PFSK-1 (cell line): ENCODE results near the gene C1QA.

Source experiments
- FOXP2 ChIP-seq: optimal IDR thresholded peaks from 2 replicates; pipeline ENCODE3; 2011; ENCODE audit warnings: borderline replicate concordance, control low read depth, inconsistent platforms; ENCODE audit not compliant: insufficient read depth; ENCODE audit errors: extremely low read length, extremely low read depth
- POLR2AphosphoS5 ChIP-seq: IDR thresholded peaks from 2 replicates; pipeline ENCODE4 v1.6.1; 2012; ENCODE audit warnings: low read depth, mild to moderate bottlenecking, control low read depth, low read length, moderate library complexity
- SIN3A ChIP-seq: IDR thresholded peaks from 2 replicates; pipeline ENCODE4 v1.6.1; 2012; ENCODE audit warnings: mild to moderate bottlenecking, low read length, moderate library complexity, borderline replicate concordance; ENCODE audit not compliant: insufficient read depth
- TAF1 ChIP-seq: IDR thresholded peaks from 2 replicates; pipeline ENCODE4 v1.6.1; 2012; ENCODE audit warnings: low read length, control low read depth, borderline replicate concordance; ENCODE audit not compliant: insufficient read depth
- TF ChIP-seq, protein P1 (sequence below), 2 experiments: IDR thresholded peaks; 2 replicates each; pipeline versions ENCODE4 v1.6.1 to v1.8.0; 2011 to 2012; ENCODE audit warnings: low read depth in 2 of 2, low read length in 2 of 2, control low read depth in 1 of 2, inconsistent platforms in 1 of 2, mild to moderate bottlenecking in 1 of 2, moderate library complexity in 1 of 2; ENCODE audit not compliant: insufficient read depth in 1 of 2

C1QA gene

DNA sequence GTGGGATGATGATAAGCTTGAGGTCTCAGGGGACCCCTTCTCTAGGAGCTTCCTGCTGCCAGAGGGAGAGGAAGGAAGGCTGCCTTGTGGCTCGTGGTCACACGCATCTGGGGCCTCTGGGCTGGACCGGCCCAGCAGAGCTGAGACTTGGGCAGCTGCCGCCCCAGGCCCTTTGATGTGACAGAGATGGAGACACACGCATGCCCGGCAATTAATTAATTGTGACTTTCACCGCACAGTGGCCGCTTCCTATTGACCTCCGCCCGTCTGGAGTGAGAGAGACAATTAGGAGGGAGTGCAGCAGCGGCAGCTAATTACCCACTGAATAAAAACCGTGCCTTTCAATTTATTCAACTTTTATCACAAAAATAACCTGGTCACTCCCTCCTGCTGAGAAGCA lies 16.6 kb upstream of the C1QA start:
- no peak for TF ChIP-seq TAF1
- no peak for TF ChIP-seq POLR2AphosphoS5

DNA sequence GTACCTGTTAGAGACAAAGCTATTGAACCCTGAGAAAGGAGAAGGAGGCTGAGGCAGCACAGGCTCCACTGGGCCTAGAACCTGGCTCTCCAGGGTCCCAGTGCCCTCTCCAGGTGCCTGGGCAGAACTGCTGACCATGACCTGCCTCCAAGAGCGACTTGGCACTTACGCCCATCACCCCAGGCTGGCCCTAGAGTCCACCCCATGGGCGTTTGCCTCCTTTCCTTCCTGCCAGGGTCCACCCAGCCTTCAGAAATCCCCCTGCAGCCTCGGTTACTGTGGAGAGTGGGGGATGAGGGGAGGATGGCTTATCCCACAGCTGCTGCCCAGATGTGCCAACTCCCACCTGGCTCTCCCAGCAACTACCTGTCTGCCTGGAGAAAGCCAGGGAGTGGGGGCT lies 14.7 kb upstream of the C1QA start:
- TF ChIP-seq FOXP2 (no peak), TAF1 (no peak), SIN3A (no peak), POLR2AphosphoS5 (no peak)
- TF ChIP-seq, protein P1, sequence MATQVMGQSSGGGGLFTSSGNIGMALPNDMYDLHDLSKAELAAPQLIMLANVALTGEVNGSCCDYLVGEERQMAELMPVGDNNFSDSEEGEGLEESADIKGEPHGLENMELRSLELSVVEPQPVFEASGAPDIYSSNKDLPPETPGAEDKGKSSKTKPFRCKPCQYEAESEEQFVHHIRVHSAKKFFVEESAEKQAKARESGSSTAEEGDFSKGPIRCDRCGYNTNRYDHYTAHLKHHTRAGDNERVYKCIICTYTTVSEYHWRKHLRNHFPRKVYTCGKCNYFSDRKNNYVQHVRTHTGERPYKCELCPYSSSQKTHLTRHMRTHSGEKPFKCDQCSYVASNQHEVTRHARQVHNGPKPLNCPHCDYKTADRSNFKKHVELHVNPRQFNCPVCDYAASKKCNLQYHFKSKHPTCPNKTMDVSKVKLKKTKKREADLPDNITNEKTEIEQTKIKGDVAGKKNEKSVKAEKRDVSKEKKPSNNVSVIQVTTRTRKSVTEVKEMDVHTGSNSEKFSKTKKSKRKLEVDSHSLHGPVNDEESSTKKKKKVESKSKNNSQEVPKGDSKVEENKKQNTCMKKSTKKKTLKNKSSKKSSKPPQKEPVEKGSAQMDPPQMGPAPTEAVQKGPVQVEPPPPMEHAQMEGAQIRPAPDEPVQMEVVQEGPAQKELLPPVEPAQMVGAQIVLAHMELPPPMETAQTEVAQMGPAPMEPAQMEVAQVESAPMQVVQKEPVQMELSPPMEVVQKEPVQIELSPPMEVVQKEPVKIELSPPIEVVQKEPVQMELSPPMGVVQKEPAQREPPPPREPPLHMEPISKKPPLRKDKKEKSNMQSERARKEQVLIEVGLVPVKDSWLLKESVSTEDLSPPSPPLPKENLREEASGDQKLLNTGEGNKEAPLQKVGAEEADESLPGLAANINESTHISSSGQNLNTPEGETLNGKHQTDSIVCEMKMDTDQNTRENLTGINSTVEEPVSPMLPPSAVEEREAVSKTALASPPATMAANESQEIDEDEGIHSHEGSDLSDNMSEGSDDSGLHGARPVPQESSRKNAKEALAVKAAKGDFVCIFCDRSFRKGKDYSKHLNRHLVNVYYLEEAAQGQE (IDR thresholded peaks at IDR 0.05; ENCODE audit: insufficient read depth in 1 of 2, low read depth in 2 of 2, low read length in 2 of 2): no peak

- no peak for TF ChIP-seq SIN3A
- TF ChIP-seq FOXP2: no peak
- TF ChIP-seq, protein P1 (IDR thresholded peaks at IDR 0.05; ENCODE audit: insufficient read depth in 1 of 2, low read depth in 2 of 2, low read length in 2 of 2): peak; percentile 75 to 93
These were observed 11.0 kb upstream of the C1QA start for GRCh38 chr1:22625262-22625925.

DNA sequence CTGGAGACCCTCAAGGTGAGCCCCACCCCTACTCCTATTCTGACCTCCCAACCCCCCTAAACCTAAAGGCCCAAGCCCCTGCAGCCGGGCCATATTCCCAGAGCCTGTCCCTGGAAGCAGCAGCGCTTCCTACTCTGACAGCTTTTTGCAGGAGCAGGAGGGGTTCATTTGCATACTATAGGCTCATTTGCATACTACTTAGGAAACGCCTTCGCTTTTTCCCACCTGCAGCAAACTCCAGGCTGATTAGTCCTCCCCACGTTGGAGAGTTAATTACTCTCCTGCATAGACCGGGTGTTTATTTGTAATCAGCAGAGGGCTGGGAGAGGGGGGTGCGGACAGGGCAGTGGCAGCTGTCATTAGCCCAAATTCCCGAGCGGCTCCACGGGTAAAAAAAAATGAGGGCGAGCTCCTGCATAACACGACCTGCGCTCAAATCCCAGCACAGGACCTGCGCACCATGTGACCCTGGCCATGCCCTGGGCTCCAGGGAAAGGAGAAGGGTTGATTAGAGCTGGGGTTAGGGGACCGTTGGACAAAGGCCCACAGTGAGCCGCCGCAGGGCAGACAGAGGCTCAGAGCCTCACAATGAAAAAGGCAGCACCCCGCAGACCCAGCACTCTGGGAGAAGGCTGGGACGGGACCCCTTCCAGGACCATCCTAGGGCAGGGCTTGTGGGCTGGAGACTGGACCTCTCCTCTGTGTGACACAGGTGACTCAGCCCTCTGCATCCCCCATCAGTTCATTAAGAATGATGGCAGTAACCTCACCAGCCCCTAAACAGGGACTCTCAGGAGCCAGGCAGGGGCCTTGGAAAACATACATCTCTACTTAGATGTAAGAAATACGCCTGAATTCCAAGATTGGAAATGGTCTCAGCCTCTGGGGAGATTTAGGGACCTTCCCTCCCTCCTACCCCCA lies 9.9 kb upstream of the C1QA start:
- no peak for TF ChIP-seq FOXP2
- TF ChIP-seq, protein P1 (IDR thresholded peaks at IDR 0.05; ENCODE audit: insufficient read depth in 1 of 2, low read depth in 2 of 2, low read length in 2 of 2): no peak
- TF ChIP-seq SIN3A: no peak

DNA sequence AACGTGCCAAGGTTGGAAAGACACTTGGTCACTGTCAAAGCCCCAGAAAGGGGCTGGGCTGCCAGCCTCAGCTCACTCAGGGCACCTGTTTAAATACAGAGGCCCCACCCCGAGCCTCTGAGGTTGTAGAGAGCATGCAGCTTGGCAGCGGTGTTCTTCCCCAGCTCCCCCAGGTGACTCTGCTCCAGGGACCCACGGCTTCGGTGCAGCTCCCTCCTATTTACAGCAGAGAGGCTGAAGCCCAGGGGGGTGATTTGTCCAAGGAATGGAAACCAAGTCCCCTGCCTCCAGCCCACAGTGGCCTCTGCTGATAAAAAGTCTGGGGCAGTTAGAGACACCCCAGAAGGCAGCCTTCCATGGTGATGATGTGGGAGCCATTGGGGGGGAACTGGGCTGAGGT lies 9.1 kb upstream of the C1QA start:
- TF ChIP-seq POLR2AphosphoS5: no peak
- no peak for TF ChIP-seq FOXP2
- TF ChIP-seq SIN3A: no peak
- TF ChIP-seq TAF1: no peak
- TF ChIP-seq, protein P1 (IDR thresholded peaks at IDR 0.05; ENCODE audit: insufficient read depth in 1 of 2, low read depth in 2 of 2, low read length in 2 of 2): no peak
